ENCODE results near the gene ZBTB40.
A peak's percentile ranks its signal among the peaks of the same experiment; 100 is the strongest.

Gene ZBTB40

GRCh38 chr1:22507587-22507986, 55.9 kb downstream of the ZBTB40 start:
- DNase-seq = peak; percentile 92
- H3K36me3 ChIP-seq = peaks cover 35% of the 10 kb centered on the region
- H3K27me3 ChIP-seq (ENCODE audit: insufficient read depth, low read depth, severe bottlenecking) = no peaks in the 10 kb centered on the region
- no peaks in the 10 kb centered on the region for H3K9me3 ChIP-seq (ENCODE audit: severe bottlenecking)
- H3K4me3 ChIP-seq (ENCODE audit: low read depth, low read length) = no peak overlapping the region
- TF ChIP-seq CTCF (IDR thresholded peaks at IDR 0.05; ENCODE audit: low read depth, low read length) = peak; percentile 43
- peak overlapping the region; percentile 66 for H3K27ac ChIP-seq

- H3K27ac ChIP-seq = peak overlapping the region; percentile 66
- no peak for TF ChIP-seq CTCF (IDR thresholded peaks at IDR 0.05; ENCODE audit: low read depth, low read length)
- no peak overlapping the region for H3K4me3 ChIP-seq (ENCODE audit: low read depth, low read length)
- DNase-seq = no peak
- H3K9me3 ChIP-seq (ENCODE audit: severe bottlenecking) = no peaks in the 10 kb centered on the region
- H3K27me3 ChIP-seq (ENCODE audit: insufficient read depth, low read depth, severe bottlenecking) = no peaks in the 10 kb centered on the region
- peaks cover 42% of the 10 kb centered on the region for H3K36me3 ChIP-seq
Measured at GRCh38 chr1:22508329-22508728, 56.7 kb downstream of the ZBTB40 start.

- no peak overlapping the region for H3K4me3 ChIP-seq (ENCODE audit: low read depth, low read length)
- no peaks in the 10 kb centered on the region for H3K9me3 ChIP-seq (ENCODE audit: severe bottlenecking)
- TF ChIP-seq CTCF (IDR thresholded peaks at IDR 0.05; ENCODE audit: low read depth, low read length) = no peak
- DNase-seq = no peak
- H3K27ac ChIP-seq = no peak overlapping the region
- H3K27me3 ChIP-seq (ENCODE audit: insufficient read depth, low read depth, severe bottlenecking) = no peaks in the 10 kb centered on the region
- peaks cover 49% of the 10 kb centered on the region for H3K36me3 ChIP-seq
Measured at GRCh38 chr1:22508991-22509390, 57.3 kb downstream of the ZBTB40 start.

- no peak for DNase-seq
- Histone ChIP-seq H3K27ac (no peak overlapping the region), H3K27me3 (ENCODE audit: insufficient read depth, low read depth, severe bottlenecking) (no peaks in the 10 kb centered on the region), H3K36me3 (peaks cover 56% of the 10 kb centered on the region), H3K4me3 (ENCODE audit: low read depth, low read length) (no peak overlapping the region), H3K9me3 (ENCODE audit: severe bottlenecking) (no peaks in the 10 kb centered on the region)
- no peak for TF ChIP-seq CTCF (IDR thresholded peaks at IDR 0.05; ENCODE audit: low read depth, low read length)
Measured at GRCh38 chr1:22509815-22510214, 58.2 kb downstream of the ZBTB40 start.

- Histone ChIP-seq H3K27ac (no peak overlapping the region), H3K27me3 (ENCODE audit: insufficient read depth, low read depth, severe bottlenecking) (no peaks in the 10 kb centered on the region), H3K4me3 (ENCODE audit: low read depth, low read length) (no peak overlapping the region), H3K9me3 (ENCODE audit: severe bottlenecking) (no peaks in the 10 kb centered on the region), H3K36me3 (peaks cover 81% of the 10 kb centered on the region)
- no peak for TF ChIP-seq CTCF (IDR thresholded peaks at IDR 0.05; ENCODE audit: low read depth, low read length)
- DNase-seq = no peak
Measured at GRCh38 chr1:22512873-22513272, 61.2 kb downstream of the ZBTB40 start.

GRCh38 chr1:22516906-22517571, 65.4 kb downstream of the ZBTB40 start:
- DNase-seq = no peak
- Histone ChIP-seq H3K9me3 (ENCODE audit: severe bottlenecking) (no peaks in the 10 kb centered on the region), H3K36me3 (peaks cover 96% of the 10 kb centered on the region), H3K27ac (no peak overlapping the region), H3K27me3 (ENCODE audit: insufficient read depth, low read depth, severe bottlenecking) (no peaks in the 10 kb centered on the region), H3K4me3 (ENCODE audit: low read depth, low read length) (no peak overlapping the region)
- TF ChIP-seq CTCF (IDR thresholded peaks at IDR 0.05; ENCODE audit: low read depth, low read length) = no peak

All from WERI-Rb-1 (cell line).